ENCODE measurements around the gene BEGAIN.

GRCh38 chr14:100535287-100536120 lies 51.7 kb downstream of the BEGAIN start:
- TF ChIP-seq POLR2A (IDR thresholded peaks at IDR 0.05): no peak
- no peak for TF ChIP-seq CTCF (IDR thresholded peaks at IDR 0.05)

Measured in thyroid gland (tissue), 4 donors.